Neutrophil (primary cell): ENCODE results near the gene CYFIP1.

Source experiments
- H3K27ac ChIP-seq: fragments of 200-600 bp; sonication (generic); 2 replicates; pipeline ENCODE4 v1.5.1; 2016; ENCODE audit warnings: mild to moderate bottlenecking, moderate library complexity
- H3K27me3 ChIP-seq: fragments of 200-600 bp; sonication (generic); 2 replicates; pipeline ENCODE4 v1.6.0; 2016; ENCODE audit warnings: mild to moderate bottlenecking
- H3K36me3 ChIP-seq: fragments of 200-600 bp; sonication (generic); 2 replicates; pipeline ENCODE4 v1.5.1; 2017
- H3K4me1 ChIP-seq, 2 experiments: fragments of 200-600 bp in 1 of 2; sonication (generic) in 1 of 2; 1 replicate in 1 of 2; 2 replicates in 1 of 2; pipeline versions ENCODE4 v1.5.1 to v1.6.1; 2013 to 2016; ENCODE audit warnings: low read depth in 1 of 2, low read length in 1 of 2, mild to moderate bottlenecking in 1 of 2, moderate library complexity in 1 of 2; ENCODE audit not compliant: control insufficient read depth in 1 of 2, insufficient read depth in 1 of 2
- H3K4me3 ChIP-seq, 2 experiments: fragments of 200-600 bp in 1 of 2; sonication (generic) in 1 of 2; 1 replicate in 1 of 2; 2 replicates in 1 of 2; pipeline ENCODE4 v1.5.1; 2013 to 2016; ENCODE audit warnings: low read depth in 1 of 2, low read length in 1 of 2, mild to moderate bottlenecking in 1 of 2, moderate library complexity in 1 of 2
- H3K9me3 ChIP-seq: fragments of 200-600 bp; sonication (generic); 2 replicates; pipeline ENCODE4 v1.5.1; 2016
- TF ChIP-seq, protein P1 (sequence below): fragments of 200-600 bp; sonication (generic); IDR thresholded peaks from 2 replicates; pipeline ENCODE4 v1.5.1; 2016; ENCODE audit warnings: antibody characterized with exemption

The CYFIP1 gene

GRCh38 chr15:23003736-23004135 is 23.6 kb upstream of the CYFIP1 start:
- Histone ChIP-seq H3K27ac (no peak overlapping the region), H3K36me3 (peaks cover 28% of the 10 kb centered on the region)
- TF ChIP-seq, protein P1, sequence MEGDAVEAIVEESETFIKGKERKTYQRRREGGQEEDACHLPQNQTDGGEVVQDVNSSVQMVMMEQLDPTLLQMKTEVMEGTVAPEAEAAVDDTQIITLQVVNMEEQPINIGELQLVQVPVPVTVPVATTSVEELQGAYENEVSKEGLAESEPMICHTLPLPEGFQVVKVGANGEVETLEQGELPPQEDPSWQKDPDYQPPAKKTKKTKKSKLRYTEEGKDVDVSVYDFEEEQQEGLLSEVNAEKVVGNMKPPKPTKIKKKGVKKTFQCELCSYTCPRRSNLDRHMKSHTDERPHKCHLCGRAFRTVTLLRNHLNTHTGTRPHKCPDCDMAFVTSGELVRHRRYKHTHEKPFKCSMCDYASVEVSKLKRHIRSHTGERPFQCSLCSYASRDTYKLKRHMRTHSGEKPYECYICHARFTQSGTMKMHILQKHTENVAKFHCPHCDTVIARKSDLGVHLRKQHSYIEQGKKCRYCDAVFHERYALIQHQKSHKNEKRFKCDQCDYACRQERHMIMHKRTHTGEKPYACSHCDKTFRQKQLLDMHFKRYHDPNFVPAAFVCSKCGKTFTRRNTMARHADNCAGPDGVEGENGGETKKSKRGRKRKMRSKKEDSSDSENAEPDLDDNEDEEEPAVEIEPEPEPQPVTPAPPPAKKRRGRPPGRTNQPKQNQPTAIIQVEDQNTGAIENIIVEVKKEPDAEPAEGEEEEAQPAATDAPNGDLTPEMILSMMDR = no peak

GRCh38 chr15:23002920-23003319 is 22.8 kb upstream of the CYFIP1 start:
- Histone ChIP-seq H3K9me3 (no peaks in the 10 kb centered on the region), H3K36me3 (peaks cover 22% of the 10 kb centered on the region), H3K4me1 (no peaks in the 10 kb centered on the region), H3K27me3 (no peaks in the 10 kb centered on the region), H3K27ac (no peak overlapping the region), H3K4me3 (no peak overlapping the region)
- TF ChIP-seq, protein P1 = no peak

More at GRCh38 chr15:23003736-23004135, 23.6 kb upstream of the CYFIP1 start:
- Histone ChIP-seq H3K4me1 (no peaks in the 10 kb centered on the region), H3K27me3 (no peaks in the 10 kb centered on the region), H3K4me3 (no peak overlapping the region), H3K9me3 (no peaks in the 10 kb centered on the region)

DNA sequence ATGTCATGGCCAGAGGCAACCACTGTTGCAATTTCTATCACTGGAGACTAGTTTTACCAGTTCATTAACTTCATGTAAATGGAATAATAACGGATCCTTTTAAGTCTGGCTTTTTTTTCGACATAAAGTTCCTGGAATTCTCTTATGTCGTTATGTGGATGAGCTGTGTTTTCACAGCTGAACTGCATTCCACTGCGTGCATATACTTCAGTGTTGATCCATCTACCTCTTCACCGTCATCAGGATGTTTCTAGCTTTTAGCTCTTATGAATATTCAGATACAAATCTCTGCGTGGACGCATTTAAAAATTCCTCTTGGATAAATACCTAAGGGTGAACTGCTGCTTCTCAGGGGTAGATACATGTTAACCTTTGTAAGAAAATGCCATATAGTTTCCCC is 15.6 kb upstream of the CYFIP1 start:
- H3K4me3 ChIP-seq = no peak overlapping the region
- H3K4me1 ChIP-seq = no peaks in the 10 kb centered on the region
- TF ChIP-seq, protein P1 = no peak
- H3K27me3 ChIP-seq = no peaks in the 10 kb centered on the region
- H3K9me3 ChIP-seq = no peaks in the 10 kb centered on the region
- H3K27ac ChIP-seq = no peak overlapping the region
- H3K36me3 ChIP-seq = peaks cover 4% of the 10 kb centered on the region

GRCh38 chr15:22992024-22992326 is 11.8 kb upstream of the CYFIP1 start:
- TF ChIP-seq, protein P1 = no peak
- Histone ChIP-seq H3K4me1 (no peaks in the 10 kb centered on the region), H3K4me3 (no peak overlapping the region), H3K36me3 (no peaks in the 10 kb centered on the region), H3K9me3 (no peaks in the 10 kb centered on the region), H3K27ac (no peak overlapping the region), H3K27me3 (no peaks in the 10 kb centered on the region)

DNA sequence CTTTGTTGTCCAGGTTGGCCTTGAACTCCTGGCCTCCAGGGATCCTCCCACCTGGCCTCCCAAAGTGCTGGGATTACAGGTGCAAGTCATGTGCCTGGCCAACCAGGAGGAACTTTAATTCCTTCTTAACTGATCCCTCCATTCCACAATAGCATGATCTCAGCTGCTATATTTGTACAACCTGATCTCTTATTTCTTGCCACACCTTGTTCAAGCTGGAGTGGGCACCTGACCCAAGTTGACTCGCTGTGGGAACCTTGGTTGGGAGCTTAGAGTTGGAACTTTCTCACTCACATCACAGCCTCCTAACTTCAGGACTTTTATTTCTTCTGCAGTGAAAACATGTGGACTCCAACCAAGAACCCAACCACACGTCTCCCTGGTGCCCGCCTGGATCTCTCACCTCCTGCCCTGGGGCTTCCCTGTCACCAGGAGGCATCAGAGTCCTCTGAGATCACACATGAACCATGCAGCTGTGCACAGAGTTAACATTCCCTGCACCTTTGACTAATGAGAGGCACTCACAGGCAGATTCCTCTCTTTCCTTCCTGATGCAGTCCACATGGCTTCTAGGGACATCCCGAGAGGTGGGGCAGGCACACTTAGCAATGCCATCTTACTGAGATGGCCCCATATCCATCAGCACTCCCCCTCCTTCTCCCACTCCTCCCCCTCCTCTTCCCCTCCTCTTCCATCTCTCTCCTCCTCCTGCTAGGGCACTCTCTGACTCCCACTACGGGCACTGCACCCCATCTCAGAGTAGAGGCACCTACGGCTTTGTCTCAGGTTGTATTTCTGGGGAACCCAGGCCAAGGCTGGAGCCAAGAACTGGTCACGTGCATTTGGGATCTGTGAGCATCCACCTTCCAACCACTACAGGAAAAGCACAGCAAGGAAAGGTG is 9.7 kb upstream of the CYFIP1 start:
- Histone ChIP-seq H3K36me3 (no peaks in the 10 kb centered on the region), H3K4me3 (no peak overlapping the region), H3K9me3 (no peaks in the 10 kb centered on the region), H3K27ac (no peak overlapping the region), H3K4me1 (no peaks in the 10 kb centered on the region), H3K27me3 (no peaks in the 10 kb centered on the region)
- TF ChIP-seq, protein P1 = no peak
